ENCODE measurements around the gene TFF1.
A peak's percentile ranks its signal among the peaks of the same experiment; 100 is the strongest.

TFF1 gene

DNA sequence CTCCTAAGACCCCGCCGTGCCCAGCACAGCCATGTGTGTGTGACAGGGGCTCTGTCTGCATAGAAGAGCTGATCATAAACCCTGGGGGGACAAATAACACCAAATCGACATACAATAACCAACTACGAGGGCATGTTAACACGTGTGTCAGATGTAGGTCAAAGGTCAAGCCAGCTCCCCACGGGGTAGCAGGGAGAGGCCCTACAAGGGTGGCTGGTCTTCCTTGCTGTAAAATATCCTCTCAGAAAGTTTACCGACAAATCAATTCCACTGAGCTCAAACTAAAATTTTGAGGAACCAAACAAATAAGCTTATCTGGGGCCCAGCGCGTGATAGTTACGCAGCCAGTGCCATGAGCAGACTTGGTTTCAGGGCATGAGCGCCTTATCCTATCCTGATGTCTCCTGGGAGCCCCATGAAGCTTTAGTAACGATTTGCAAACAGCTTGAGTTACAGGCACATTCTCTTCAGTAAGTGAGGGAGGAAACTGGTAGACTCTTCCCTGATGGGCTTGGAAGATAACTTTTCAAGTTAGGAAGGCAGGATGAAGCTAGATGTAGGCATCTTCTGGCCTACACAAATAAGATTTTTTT lies 32.2 kb upstream of the TFF1 start:
- no peak for DNase-seq (ENCODE audit: low spot score)

DNA sequence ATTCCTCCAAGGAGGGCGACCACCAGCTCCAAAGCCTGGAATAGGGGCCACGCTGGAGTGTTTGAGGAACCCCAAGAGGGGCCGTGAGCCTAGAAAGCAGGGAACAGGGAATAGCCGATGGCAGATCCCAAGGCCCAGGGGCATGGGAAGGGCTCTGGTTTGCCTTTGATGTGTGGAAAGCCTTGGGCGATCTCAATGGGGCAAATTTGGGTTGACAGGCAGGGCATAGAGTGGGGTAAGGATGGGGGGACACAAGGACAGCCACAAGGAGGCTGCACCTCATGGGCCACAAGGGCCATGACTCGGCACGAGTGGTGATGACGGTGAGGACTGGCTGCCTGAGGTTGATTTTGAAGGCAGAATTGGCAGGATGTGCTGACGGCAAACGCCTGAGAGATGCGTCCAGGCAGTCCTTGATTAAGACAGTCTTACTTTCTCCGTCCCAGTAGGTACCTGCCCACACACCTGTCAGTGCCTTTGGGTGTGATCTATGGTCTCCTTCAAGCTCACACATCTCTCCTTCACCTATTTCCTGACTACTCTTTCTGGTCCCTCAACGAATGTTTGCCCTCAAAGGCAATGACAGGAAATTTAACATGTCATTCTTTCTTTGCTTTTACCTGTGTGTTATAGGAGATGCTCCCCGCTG lies 31.5 kb upstream of the TFF1 start:
- DNase-seq (ENCODE audit: low spot score) = no peak

DNA sequence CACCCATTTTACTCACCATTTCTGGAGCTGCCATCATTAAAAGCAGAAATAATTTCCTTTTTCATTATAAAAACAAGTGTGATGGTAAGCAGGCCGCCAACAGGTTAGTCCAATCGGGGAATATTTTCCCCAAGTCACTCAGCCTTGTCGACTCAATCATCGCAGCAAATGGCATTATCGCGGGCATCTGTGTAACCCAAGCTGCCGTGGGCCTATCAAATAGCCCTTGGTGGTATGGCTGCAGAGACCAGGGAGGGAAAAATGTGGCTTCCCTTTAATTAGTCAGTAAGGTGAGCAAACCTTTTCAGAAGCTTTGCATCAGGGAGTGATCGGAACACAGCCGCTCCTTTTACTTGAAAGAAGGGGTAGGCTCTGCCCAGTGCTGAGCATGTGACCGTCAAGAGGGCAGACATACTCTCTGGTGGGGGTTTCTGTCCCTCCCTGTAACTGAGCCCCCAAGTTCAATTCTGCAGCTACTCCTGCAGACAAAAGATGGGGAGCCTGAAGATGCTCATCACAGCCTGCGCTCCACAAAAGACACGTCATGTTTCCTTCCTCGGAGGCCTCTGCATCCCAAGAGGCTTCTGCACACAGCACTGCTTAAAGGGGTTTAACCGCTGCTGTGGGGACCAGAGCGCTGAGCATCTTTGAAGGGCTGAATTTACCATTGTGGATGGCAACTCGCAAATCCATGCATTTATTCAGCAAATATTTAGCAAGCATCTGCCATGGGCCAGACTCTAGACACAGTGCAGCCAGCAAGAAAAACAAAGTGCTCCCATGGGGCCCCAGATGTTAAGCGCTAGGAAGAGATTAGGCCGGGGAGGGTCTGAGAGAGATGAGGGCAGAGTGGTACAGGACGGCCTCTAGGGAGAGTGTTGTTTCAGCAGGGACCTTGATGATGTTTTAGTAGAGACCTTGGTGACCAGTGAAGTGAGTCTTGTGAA lies 30.7 kb upstream of the TFF1 start:
- DNase-seq (ENCODE audit: low spot score) = no peak

DNA sequence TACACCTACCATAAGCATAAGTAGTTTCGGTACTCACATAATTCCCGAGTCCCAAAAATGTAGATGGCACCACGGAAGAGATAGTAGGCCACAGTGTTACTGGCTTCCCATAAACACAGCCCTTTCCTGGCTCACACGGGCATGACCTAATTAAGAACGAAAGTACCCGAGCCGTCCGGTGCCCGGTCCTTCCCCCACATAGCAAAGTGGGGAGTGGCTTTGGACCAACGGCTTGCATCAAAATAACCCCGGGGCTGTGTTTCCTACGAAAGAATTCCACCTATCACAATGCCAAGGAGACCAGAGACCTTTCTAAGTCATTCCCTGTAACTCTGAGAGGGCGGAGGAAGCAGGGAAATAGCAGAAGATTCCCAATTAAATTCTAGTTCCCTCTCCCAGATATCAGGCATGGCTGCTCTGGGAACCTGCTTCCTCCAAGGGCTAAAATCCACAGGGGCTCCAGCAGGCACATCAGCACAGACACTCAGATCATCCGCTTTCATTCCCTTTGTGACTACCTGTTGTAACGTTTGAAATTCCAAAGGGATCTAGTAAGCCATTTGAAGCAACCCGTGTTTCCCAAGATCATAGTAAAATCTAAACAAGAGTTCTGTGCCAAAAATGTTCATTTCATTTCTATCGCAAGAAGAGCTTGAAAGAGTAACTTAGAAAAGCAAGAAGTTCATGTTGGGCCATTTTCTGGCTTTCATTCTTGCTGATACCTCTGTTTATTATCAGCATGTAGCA lies 29.7 kb upstream of the TFF1 start, which contains the start of gene TMPRSS3:
Gene TMPRSS3, minus strand, starts transcription at position 148 of the 747 bp plus-strand sequence. CDS start 635 bp downstream, outside the sequence.
- peak; percentile 33 for DNase-seq (ENCODE audit: low spot score)

DNA sequence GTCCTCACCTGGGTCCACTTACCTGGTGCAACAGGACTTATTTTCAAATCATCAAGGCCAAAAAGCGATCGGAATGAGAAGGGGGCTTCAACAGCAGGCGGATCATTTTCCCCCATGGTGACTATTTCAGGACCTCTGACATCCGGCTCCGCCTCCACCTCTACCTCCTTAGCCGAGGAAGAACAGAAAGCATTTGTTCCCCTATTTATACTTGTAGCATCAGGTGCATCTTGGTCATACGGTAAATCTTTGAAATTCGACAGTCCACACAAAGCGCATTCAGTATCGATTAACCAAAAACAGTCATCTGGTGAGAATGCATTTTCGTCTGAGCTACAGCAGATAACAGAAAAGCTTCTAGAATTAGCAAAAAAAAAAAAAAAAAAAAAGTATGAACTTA lies 29.0 kb upstream of the TFF1 start:
- no peak for DNase-seq (ENCODE audit: low spot score)

DNA sequence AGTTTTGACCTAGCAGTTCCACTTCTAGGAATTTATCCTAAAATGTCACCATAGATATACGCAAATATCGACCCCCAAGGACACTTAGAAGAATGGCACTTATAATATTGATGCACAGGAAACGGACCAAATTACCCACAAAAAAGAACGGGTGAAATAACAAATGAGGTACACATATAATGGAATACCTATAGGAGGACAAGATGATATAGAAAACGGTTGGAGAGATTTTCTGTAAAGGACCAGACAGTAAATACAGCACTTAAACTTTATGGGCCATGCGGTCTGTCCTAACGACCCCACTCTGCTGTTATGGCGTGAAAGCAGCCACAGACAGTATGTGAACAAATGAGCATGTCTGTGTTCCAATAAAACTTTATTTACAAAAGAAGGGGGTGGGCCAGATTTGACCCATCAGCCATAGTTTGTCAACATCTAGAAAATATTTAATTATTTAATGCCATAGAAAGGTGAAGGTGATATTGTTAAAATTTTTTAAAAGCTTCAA lies 27.2 kb upstream of the TFF1 start:
- no peak for DNase-seq (ENCODE audit: low spot score)

DNA sequence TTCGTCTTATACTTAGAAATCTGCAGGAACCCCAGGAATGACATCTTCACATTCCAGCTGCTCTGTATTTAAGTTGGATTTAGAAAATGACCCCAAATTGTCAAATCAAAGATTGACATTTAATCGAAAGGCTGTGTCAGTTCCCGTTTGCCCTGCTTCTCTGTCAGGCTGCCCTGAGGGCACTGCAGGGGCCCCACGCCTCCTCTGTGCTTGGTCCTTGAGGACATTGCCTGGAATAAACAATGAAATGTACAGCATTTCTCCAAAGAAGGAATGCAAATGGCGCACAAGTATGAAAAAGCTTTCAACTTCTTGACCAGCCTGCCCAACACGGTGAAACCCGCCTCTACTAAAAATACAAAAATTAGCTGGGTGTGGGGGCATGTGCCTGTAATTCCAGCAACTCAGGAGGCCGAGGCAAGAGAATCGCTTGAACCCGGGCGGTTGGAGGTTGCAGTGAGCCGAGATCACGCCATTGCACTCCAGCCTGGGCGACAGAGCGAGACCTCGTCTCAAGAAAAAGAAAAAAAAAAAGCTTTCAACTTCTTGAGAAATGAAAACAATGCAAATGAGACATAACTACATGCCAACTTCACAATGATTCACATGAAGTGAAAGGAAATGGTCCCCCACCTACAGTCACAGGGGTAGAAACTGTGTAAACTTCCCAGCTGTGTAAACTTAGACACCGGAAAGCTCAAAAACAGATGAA lies 26.6 kb upstream of the TFF1 start:
- DNase-seq (ENCODE audit: low spot score) = no peak

DNA sequence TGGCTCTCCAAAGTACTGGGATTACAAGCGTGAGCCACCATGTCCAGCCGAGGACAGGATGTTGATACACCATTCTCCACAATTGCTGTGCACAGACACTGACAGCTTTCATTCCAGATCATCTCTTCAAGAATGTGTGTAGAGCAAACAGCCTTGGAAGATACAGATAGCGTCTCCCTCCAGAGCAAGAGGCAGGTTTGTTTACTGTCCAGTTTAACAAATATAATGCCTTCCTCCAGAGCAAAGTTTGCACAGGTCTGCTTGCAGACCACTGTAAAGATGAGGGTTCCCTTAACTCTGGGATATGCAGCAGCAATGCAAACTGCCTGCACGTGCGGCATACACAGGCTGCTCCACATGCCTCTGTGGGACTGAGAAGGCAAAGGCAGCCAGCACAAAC lies 25.0 kb upstream of the TFF1 start:
- DNase-seq (ENCODE audit: low spot score) = no peak

DNA sequence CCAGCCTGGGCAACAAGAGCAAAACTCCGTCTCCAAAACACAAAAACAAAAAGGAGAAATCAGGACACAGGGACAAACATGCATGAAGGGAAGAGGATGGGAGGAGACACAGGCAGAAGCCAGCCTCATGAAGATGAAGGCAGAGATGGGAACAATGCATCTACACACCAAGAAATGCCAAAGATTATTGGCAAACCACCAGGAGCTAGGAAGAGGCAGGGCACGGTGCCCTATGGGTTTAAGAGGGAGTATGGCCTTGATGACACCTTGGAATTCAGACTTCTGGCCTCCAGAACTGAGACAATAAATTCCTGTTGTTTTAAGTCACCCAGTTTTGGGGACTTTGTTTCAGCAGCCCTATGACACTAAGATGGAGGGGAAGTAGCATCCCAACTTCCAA lies 24.4 kb upstream of the TFF1 start:
- no peak for DNase-seq (ENCODE audit: low spot score)

DNA sequence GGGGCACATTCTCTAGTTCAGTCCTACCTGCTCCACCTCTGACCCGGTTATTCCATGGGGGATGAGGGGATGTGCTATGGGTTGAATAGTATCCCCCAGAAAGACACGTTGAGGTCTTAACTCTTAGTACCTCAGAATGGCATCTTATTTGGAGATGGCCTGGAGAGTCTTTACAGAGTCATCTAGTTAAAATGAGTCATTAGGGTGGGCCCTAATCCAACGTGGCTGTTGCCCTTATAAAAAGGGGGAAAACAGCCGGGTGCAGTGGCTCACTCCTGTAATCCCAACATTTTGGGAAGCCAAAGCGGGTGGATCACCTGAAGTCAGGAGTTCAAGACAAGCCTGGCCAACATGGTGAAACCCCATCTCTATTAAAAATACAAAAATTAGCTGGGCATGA lies 23.9 kb upstream of the TFF1 start:
- no peak for DNase-seq (ENCODE audit: low spot score)

DNA sequence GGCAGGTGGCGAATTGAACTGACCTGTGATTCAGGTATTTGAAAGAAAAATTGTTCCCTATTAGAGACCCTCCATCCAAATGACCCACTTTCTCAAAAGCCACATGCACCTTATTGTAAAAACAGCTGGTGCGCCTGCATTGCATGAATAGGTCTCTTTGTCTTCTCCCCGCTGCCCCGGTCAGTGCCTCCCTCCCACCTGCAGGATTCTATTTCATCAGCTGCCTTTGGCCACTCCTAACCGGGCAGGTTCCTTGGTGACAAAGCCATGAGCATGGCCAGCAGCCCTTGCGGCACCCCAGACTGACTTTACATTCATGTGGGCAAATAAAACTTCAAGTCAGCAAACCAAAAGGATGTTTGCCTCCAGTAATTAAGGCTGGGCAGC lies 23.1 kb upstream of the TFF1 start:
- DNase-seq (ENCODE audit: low spot score) = no peak

DNA sequence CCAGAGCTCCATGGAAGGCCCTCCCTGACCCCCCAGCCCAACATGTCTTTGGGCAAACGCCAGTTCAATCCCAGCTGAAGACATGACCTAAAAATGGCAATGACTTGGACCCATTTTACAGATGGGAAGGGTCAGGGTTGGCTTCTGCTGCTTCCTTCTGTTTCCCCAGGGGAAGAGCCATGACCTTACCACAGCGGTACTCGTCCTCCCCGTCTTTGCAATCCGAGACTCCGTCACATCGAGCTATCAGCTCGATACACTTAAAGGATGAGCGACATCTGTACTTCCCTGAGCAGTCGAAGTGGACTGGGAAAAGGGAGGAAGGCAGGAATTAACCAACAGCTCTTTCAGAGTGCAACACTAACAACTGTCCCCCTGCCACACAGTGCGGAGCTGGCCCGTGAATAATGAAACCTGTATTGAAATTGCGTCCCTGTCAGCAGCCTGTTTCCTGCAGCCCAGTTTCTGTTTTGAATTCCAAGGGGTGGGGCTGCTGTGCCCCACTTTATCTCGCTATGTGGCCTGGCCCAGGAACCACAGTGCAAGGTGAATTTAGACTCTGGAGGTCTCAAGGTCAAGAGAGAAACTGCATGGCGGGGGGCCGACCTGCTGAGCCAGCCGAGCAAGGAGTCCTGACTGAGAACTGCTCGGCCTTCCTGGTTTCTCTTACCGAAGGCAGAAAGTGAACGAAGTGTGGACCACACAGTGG lies 22.6 kb upstream of the TFF1 start:
- DNase-seq (ENCODE audit: low spot score) = no peak

DNA sequence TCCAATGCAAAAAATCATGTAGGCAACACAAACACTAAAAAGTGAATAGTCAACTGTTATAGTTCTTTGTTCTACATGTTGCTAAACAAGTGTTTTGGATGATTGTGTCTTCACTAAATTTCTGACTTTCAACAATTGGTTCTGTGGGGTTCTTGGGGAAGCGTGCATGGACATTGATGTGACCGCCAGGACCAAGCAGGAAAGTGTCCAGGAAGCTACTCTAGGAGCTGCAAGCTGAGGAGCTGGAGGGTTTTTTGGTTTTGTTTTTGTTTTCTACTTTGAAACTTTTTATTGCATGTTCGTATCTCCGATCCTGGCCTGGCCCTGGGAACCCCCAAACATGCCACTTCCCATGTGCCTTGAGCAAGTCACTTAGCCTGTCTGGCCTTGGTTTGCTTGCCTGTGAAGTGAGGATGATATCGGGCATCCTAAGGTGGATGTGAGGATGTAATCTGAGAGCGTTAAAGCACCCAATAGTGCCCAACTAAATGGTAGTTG lies 21.6 kb upstream of the TFF1 start:
- no peak for DNase-seq (ENCODE audit: low spot score)

DNA sequence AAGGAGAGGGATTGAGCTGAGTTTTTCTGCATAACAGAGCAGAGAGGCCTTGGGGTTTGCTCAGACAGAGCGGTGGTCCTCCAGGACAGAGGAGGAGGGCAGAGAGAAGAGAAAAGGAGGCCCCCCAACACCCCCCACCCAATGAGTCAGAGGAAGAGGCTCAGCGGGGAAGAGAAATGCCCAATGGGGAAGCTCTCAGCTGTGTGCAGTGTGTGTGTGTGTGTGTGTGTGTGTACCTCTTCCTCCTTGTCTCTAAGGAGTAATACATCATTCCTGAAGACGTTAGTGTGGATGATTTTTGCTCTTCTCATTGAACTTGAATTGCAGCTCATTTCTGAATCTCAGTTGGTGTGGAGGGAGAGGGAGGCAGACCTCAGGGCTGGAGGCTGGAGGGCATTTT lies 20.8 kb upstream of the TFF1 start:
- DNase-seq (ENCODE audit: low spot score) = no peak

DNA sequence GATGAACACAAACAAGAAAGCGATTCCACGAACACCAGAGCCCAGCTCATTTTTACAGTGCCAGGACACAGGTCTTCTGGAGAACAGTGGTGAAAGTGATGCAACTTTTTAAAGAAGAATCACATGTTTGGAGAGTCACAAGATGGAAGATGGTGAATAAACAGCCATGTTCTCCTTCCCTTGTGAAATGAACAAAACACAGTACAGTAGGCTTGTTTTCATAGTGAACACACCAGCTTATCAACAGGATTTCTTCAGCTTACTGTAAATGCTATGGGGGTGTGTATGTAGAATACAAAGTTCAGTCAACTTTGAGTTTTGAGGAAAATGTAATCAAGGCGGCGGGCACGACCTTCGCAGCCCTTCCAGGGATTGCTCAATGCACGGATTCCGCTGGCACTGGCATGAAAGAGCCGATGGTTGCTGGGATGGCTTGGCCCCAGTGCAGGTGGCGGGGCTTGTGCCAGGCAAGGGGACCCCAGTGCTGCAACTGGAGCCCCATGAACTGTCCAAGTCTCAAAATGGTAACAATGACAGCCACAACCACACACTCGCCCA lies 19.8 kb upstream of the TFF1 start:
- DNase-seq (ENCODE audit: low spot score) = no peak

DNA sequence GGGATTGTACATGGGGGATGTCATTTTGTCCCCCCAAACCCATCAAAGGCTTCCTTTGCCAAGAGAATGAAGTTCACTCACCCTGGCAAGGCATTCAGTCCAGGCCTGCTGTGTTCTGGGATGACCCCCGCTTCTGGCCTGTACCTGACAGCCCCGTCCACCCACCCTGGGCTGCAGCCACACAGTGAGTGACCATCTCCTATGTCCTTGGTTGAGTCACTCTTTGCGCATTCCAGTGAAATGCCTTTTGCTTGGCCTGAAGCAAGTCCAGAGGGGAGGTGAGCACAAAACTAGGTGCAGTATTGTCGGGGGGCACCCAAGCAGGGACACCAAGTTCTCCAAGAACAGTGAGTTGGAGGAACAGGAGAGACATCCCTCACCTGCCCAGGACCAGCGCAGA lies 19.3 kb upstream of the TFF1 start:
- DNase-seq (ENCODE audit: low spot score) = no peak

DNA sequence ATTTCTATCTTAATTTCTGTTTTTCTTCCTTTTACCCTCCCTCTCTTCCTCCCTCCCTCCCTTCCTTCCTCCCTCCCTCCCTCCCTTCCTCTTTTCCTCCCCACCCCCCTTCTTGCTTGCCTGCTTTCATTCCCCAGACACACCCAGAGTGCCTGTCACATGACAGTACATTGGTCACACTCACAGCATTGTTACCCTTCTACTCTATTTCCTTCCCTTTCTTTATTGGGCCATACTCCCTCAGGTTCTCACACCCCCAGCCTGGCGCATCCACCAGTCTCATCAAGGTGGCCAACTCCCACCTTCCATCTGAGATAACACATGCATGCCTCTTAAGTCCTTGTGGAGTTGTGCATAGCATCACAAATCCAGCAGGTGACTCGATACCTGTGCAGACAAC lies 18.7 kb upstream of the TFF1 start:
- DNase-seq (ENCODE audit: low spot score) = no peak

DNA sequence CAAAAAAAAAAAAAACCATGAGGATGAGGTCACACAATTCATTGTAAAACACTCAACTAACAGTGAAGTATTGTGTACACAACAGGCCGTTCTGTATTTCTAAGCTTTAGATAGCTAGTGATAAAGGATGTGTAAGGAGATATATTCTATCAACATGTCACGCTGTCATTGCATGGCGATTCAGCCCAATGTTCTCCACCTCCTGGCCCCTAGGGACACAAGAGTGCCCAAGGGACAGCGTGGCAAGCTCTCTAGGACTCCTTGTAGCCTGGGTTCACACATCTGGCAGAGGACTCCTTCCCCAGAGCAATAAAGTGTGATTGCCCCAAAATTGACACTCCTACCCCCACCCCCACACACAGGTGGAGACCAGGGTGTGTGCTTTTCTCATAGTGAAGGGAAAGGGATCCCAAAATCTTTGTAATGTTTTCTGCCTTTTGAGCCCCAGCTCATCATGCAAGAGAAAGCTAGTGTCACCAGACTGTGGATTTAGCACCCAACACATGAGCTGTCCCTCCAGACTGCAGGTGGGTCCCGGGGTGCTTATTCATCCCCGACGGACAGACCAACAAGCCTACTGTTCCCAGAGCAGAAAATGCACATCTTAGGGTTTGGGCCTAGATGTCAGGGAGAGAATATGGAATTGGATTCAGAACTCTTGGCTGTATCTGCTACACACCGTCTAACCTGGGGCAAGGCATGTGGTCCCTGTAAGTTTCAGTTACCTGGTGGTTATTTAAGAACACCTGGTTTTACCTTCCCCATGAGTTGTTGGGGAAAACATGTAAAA lies 18.0 kb upstream of the TFF1 start:
- DNase-seq (ENCODE audit: low spot score) = no peak

DNA sequence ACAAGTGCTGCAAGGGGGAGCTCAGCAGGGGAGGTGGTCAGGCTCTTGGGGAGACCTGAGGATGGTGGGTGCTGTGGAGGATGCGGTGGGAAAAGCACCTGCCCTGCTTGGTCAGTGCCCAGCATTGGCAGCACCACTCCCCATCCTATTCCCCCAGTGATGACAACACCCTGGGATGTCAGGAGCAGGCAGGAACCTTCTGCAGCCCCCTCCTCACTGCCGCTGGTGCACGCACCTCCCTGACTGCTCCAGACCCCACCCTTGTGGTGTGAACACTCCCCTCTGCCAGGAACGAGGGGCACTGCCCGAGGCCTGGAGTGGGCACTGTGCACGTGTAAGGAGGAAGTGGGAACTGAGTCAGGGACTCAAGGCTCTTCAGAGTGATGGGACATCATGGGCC lies 17.0 kb upstream of the TFF1 start:
- DNase-seq (ENCODE audit: low spot score) = no peak

DNA sequence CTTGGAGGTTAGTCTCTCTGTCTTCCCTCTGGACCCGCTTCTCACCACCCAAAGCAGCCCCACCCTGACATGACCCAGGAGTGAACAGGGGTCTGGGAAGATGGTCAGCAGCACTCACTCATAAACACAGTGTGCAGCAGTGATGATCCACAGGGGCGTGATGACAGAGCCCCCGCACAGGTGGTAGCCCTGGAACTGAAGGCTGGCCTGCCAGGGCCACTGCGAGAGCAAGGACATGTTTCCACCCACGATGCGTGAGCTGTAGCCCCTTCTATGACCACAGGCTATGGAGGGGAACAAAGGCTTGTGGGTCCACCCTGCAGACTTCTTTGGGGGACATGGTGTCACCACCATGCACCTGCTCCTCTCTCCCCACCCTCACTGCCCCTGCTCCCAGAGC lies 16.6 kb upstream of the TFF1 start:
- no peak for DNase-seq (ENCODE audit: low spot score)

Data from left forelimb (tissue), 1 donor.